ENCODE data around the gene CNTLN.
"Not testable (repeated sequence)": the region's sequence is repeated elsewhere in the genome, so short reads cannot be mapped to it uniquely, and the experiment has no call there.

The CNTLN gene

DNA sequence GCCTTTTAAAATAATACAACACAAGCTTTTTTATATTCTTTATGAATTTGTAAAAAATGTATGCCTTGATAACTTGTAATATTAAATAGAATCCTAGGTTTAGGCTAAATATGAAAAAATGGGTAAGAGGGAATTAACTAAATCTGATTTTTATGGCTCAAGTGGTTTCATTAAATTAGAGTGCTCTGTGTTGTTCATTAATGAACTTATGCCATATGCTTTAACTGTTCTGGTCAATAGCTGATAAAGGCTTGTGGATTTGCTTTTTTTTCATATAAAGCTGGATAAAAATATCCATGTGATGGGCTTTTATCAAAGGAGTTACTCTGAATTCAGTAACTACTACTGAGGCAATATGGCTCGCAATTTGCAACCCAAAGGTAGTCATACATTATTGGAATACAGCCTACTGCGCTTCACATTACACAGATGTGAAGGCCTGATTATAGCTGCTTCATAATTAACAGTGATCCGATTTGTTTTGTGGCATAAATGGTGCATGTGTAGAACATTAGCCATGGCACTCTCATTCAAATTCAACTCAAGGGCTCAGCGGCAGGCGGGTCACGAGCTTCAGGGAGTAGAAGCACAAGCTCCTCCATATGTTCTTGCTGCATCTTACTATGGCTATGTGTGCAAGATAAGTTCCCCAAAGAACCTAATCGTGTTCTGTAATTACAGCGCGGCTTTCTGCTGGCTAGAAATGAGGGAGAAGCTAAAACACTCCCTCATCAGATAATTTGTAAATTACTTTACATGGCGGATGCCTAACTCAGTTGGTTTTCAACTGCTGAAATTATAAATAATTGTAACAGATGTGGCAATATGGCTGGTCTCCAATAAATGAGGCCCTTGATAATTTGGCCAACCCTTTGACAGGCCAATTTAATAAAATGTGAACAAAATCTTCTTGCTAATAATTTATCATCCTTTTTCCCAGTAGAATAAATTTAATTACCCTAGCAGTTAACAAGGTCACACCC, 188.3 kb downstream of the CNTLN start:
- no peak for DNase-seq

DNA sequence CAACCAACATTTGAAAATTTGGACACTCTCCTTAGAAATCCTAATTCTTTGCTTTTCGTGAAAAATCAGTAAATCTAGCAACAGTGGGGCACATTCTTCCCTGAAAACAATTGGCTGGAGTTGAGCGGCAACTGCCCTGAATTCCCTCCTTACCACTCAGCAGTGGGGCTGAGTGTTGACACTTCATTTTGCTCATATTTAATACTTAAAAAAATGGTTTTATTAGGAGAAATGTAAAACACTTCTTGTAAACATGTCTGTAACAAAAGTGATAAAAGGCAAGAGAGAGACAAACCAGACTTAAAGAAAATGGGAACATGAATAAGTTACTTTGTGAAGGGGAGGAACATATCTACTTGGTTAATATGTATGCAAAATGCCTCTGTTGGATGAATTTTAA, 193.5 kb downstream of the CNTLN start:
- no peak for DNase-seq

DNA sequence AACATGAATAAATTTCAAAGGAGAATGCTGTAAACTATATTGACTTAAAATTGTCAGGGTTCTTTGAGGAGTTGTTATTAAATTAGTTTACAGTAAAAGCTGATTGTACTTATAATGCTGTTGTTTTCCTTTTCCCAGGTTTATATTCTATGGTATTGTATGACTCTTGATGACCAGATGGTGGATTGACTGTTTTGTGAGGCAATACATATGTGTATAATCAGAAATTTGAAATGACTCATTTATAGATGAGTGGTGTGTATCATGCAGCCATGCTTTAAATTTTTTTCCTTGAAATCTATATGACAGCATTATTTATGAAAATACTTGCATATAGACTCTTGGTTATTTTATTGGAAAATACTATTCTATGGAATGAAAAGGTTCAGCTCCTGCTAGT, 195.3 kb downstream of the CNTLN start:
- DNase-seq, result no peak

DNA sequence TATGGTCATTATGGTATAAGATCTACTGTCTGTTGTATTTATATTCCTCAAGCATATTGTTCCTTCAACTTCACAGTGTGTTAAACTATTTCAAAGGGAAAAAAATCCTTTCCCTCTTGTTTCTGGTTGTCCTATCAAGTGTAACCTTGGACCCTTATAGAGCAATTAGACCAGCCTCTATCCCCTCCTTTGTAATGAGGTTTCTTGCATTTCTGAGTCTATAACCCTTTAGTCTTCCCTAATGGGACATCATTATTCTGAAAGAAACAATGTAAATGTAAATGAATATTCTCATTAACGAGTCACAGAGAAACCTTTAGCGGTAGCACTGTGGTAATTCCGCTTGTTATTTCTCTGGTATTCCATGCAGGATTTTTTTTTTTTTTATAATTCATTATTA, 197.3 kb downstream of the CNTLN start:
- DNase-seq, result no peak

DNA sequence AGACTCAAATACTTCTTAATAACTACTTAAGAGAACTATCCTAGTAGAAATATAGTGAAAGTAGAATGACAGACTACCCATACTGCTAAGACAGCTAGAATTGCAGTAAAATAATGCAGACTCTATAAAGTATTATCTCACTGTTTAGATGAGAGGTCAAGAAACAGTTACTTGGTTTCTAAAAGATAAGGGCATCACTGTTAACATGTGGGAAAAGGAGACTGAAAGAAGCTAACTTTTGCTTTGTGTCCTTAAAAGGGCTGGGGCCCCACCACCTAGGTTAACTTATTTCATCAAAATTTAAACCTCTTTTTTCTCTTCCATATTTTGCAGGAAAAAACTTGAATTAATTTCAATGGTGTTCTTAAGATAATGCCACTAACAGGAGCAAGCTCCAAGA, 204.3 kb downstream of the CNTLN start:
- no peak for DNase-seq

DNA sequence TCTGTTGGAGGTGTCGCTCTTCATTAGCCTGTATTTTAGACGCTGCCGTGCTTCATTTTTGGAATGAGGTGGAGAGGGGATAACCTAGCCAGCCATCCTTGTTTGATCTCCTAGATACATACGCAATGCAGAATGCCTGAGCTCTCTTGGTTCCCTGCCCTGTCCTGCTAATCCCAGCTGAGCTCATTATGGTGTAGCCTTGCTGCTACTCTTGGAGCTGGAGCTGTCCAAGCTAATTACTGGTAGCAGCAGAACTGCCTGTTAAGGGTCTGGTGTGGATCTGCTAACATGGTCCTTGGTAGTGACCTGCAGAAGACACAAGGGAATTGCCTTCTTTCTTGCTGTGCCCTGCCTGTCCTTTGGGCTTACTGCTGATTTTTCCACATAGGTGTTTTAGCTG, 207.9 kb downstream of the CNTLN start:
- no peak for DNase-seq

DNA sequence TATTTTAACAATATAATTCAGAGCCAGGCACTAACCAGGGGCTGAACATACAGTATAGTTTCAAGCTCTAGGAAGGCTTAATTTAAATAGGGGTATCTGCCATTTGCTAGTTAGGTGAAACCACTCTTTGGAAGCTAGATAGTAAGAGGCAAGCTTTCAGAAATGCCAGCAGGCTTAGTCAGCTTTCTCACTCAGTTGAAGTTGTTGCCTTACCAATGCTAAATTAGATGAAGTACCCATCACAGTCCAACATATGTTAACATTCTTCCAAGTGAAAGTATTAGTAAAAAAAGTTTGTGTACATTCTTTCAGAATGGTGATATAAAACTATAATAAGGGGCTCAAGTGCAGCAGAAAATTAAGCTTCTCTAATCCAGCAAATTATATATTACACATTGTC, 215.0 kb downstream of the CNTLN start:
- DNase-seq, result no peak

DNA sequence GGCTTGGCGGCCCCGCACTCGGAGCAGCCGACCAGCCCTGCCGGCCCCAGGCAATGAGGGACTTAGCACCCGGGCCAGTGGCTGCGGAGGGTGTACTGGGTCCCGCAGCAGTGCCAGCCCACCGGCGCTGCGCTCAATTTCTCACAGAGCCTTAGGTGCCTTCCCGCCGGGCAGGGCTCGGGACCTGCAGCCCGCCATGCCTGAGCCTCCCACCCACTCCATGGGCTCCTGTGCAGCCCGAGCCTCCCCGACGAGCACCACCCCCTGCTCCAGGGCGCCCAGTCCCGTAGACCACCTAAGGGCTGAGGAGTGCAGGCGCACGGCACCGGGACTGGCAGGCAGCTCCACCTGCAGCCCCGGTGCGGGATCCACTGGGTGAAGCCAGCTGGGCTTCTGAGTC, 219.2 kb downstream of the CNTLN start:
- DNase-seq, result not testable (repeated sequence)

DNA sequence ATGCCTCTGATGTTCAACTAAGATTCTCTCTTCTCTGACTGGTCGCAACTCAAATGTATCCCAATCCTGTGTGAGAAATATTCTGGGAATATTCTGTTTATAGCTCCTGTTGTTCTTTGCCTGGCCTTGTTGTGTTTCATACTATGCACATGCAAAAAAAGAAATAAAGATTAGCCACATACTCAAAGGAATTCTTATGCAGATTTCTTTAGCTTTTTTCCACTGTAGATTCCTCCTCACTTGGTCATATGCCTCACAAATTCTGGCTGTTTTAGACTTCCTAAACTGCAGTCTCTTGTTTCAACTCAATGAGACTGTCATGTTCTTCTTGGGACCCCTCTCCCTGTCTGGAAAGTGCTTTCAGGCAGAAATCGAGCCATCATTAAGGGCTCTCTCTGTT, 226.5 kb downstream of the CNTLN start:
- no peak for DNase-seq

DNA sequence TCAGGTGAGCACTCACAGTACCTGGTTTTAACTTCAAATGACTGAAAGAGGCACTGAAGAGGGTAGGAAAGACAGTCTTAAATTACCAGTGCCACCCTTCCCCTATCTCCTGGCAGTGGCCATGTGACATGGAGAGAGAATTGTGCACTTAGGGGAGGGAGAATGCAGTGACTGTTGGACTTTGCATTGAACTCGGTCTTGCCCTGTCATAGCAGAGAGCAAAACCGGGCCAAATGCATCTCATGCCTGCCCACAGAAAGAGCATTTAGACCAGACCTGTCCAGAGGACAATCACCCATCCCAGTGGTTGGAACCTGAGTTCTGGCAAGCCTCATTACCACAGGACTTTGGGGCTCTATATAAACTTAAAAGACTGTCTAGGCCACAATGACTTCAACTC, 232.2 kb downstream of the CNTLN start:
- DNase-seq, result no peak

DNA sequence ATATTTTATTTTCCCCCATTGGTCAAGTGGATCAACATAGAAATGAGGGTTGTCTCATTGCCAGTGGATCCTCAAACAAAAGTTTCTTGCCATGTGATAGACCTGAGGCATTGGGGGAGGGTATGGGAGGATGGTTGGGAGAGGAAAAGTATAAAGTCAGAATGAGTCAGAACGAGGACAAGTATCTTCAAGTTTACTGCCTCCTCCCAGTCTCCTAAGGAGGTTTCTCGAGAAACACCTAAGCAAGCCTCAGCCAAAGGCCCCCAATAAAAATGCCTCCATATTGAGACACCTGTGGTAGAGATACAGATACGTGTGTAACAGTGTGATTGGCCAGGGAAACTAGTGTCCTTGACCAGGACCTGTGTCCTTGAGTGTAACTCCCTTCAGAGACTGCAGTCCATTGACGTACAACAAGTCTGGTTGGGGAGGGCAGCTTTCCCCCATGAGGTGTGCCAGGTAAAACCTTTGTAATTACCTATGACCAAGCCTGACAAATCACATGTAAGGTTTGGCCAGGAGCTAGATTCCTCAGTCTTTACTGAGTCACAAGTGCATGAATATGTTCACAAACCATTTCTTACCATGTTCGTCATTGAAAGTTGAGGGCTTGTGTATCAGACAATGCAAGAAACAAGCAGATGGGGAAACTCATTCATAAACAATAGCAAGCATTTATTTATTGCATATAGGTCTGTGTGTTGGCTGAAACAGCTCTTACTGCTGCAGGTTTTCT, 245.5 kb downstream of the CNTLN start:
- no peak for DNase-seq

DNA sequence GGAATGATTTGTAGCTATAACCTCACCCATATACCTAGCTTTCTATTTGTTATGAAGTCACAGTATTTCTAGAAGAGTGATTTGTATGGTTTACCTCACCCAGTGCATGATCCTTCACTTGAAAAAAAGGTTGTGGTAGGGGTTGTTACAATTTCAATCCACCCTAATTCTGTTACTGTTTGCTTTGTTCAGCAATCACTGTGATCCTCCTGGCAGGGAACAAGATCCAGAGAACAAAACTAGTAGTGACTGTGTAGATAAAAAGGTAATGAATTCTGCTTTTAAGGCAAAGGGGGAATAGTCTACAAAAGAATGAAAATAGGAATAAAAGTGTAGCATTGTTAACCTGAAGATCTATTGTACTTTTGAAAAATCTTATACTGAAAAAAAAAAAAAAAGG, 252.7 kb downstream of the CNTLN start:
- DNase-seq, result no peak

DNA sequence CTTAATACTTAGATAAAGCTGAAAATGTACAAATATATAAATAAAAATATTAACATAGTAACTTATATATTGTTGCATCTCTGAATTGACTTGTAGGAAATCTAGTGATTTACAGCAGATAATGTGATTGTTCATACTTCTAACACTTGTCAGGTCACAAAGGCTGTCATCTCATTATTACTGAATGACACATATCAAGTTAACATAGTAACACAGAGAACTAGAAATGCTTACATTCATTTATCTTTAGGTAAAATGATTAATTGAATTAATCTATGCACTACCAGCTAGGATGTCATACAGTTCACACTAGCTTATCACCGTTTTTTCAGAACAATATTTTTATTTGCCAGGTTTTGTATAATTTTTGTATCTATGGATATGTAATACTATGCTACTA, 254.2 kb downstream of the CNTLN start:
- DNase-seq, result no peak

DNA sequence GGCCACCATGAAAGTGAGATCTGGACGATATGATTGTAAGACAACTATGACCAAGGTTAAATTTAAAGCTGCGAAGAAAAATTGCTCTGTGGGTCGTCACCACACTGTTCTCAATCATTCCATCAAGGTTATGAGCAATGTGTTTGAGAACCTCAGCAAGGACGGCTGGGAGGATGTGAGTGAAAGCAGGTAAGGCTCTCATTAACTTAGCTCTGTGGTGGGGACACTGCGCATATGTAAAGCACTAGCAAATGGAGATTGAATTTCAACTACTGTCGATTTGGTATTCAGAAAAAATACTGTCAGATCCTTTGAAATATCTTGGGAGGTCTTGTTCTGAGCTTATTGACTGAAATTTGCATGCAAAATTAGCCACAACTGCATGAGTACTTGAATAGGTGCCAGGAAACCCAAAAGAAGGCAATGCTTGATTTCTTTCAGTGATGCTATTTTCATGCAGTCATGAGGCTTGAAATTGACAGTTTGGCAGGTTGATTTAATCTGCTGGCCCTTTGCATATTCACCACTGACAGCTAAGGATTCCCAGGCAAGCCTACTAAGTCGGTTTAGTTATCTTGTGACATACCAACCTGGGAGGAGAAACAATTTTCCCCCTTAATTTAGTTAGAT, 260.2 kb downstream of the CNTLN start:
- no peak for DNase-seq

DNA sequence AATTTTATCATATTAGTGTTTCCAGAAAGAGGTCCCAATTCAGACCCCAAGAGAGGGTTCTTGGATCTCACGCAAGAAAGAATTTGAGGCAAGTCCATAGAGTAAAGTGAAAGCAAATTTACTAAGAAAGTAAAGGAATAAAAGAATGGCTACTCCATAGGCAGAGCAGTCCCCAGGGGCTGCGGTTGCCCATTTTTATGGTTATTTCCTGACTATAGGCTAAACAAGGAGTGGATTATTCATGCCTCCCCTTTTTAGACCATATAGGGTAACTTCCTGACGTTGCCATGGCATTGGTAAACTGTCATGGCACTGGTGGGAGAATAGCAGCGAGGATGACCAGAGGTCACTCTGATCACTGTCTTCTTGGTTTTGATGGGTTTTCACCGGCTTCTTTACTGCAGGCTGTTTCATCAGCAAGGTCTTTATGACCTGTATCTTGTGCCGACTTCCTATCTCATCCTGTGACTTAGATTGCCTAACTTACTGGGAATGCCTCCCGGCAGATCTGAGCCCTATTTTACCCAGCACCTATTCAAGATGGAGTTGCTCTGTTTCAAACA, 262.4 kb downstream of the CNTLN start:
- DNase-seq, result not testable (repeated sequence)

DNA sequence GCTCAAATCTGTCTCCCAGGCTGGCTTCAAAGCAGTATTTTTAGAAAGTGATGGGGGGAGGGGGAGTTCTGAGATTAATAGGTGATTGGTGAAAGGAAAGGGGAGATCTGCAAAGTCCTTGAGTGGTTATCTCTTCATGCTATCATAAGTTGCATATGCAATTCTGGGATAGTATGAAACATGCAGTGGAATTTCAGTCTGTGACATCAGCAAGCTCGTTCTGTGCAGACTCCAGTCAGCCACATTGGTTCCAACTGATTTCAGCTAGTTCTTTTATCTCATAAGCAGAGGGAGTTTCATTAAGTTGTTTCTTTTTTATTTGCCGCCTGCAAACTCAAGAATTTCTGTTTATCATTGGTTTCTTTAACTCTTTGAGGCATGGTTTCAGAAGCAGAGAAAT, 263.5 kb downstream of the CNTLN start:
- DNase-seq, result no peak

DNA sequence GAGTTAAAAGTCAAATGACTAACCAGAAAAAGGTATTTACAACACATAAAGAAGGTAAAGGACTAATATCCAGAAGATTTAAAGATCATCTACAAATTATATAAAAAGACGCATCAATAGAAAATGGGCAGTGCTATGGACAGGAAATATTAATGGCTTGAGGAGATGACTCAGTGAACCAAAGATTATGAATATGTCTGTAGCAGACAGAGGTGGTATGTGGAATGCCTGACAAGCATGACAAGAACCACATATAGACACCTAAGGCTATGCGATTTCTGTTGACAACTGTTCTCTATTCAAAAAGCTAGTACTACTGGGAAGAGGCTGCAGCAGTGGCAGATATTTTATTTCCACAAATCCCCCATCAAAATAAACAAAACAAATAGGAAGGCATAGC, 267.0 kb downstream of the CNTLN start:
- no peak for DNase-seq

DNA sequence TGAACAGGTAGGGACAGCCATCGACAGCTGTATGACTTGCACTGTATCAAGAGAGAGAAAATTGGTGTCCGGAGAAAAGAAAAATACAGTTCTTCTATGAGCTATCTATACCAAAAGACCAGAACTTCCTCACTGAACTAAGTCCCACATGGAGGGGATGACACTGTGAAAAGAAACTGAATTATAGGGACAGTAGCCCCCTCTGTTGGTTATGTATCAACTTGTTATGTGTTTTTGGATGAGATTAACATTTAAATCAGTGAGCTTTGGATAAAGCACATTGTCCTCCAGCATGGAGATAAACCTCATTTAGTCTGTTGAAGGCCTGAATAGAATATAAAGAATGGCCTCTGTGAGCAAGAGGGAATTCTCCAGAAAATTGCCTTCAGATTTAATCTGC, 267.5 kb downstream of the CNTLN start:
- DNase-seq, result no peak

DNA sequence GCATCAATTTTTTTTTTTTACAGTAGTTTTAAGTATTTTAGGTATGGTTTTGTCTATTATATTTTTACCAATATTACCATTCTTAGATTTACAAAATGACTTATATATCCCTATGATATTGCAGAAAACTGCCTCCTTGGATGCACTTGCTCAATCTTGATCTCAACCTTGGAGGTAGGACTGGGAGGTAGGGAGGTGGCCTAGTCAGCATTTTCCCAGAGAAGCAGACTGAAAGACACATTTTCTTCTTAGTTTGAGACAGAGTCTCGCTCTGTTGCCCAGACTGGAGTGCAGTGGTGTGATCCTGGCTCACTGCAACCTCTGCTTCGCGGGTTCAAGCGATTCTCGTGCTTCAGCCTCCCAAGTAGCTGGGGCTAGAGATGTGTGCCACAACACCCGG, 268.7 kb downstream of the CNTLN start:
- DNase-seq, result no peak

DNA sequence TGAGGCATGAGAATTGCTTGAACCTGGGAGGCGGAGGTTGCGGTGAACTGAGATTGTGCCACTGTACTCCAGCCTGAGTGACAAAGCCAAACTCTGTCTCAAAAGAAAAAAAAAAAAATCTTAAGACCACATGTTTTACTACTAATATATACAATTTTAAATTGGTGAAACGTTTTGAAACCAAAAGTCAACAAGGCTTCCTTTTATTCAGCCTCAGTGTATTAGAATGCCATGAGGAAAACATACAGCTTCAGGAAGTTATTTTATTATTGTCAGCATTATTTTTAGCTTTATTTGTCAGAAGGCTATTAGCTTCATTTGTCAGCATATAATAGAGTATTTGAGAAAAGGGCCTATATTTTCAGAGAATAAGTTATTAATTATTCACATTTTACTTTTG, 280.1 kb downstream of the CNTLN start:
- no peak for DNase-seq

DNA sequence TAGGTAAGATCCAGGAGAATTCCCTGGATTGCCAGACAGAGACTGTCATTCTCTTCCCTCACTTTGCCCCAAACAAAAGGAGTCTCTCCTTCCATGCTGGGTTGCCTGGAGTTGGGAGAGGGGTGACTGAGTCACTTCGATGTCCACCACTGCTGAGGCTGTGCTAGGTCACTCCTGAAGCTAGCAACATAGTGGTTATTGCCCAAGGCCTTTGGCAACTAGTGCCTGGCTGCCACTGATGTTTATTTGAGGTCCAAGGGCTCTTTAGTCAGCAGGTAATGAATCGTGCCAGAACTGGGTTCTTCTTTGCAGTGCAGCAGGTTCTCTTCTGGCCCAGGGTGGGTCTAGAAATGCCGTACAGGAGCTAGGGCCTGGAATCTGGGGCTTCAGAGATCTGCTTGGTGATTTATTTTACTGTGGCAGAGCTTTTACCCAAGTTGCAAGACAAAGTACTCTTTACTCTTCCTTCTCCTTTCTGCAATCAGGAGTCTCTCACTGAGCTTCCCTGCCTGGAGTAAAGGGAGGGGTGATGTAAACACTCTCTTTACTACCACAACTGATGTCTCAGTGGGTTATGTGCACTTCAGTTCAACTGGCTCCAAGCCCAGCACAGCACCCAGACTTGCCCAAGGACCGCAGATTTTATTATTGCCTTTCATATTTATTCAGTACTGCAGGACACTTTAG, 288.3 kb downstream of the CNTLN start:
- no peak for DNase-seq

DNA sequence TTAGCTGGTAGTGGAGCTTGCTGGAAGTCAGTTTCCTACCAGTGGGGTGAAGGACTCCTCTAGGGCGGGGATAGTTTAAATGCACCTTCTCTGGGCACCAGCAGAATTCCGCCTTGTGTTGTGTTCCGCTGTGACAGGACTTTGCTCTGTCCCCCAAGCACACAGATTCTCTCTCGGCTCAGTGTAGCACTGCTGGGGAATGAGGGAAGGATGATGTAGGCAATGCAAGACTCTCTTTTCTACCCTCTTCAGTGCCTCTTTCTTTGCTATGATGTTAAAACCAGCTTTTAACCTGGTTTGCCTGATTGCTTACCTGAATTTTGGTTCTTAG, 288.8 kb downstream of the CNTLN start:
- DNase-seq, result no peak

DNA sequence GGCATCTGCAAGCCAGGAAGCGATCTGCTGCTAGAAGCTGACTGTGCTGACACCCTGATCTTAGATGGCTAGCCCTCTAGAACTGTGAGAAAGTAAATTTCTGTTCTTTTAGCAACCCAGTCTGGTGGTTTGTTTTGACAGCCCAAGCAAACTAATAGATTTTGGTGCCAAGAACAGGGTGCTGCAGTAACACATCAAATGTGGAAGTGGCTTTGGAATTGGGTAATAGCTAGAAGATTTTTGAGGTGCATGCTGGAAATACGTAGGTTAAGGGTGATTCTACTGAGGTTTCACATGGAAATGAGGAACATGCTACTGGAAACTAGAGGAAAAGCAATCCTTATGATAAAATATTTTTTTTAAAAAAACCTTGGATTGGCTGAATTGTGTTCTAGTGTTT, 290.5 kb downstream of the CNTLN start:
- DNase-seq, result no peak

All from activated CD4-positive, alpha-beta T cell treated with anti-CD3 and anti-CD28 coated beads, Interleukin-10, Interleukin-2, amounts not matched to agents 100 ng/mL and 50 ng/mL, durations not matched to agents 16 hours and 8 hours (primary cell).